ENCODE measurements around the gene CTPS1. TPM values are rescaled to one million over a fixed set of nuclear protein-coding genes. Genes with fewer than 3 reads are reported as not detected.

Gene CTPS1
- total RNA-seq, 1 experiment from 2014 or later = 166 TPM

GRCh38 chr1:40936931-40937339, 42.6 kb upstream of the CTPS1 start:
- in situ Hi-C loops (cut with HindIII; ENCODE audit: low pct_unique_long_range_greater_than_20kb, low sequenced_read_pairs) = no loop called here
- BruUV-seq (replicated peaks) = no TSS peak
- no peak for ATAC-seq
- DNase-seq (ENCODE audit: low read depth, low spot score) = no peak
- Histone ChIP-seq H3K36me3 (ENCODE audit: control insufficient read depth, insufficient read depth, low read length) (no peaks in the 10 kb centered on the region), H3K4me1 (ENCODE audit: control insufficient read depth, insufficient read depth, low read length) (peaks cover 4% of the 10 kb centered on the region; the same call in 1 of the 2 replicates), H3K4me3 (ENCODE audit: low read depth in 2 of 2, low read length in 2 of 2) (no peak overlapping the region), H3K27ac (ENCODE audit: low read length) (peak overlapping the region; percentile 32; the same call in 1 of the 2 replicates), H3K27me3 (ENCODE audit: control insufficient read depth, insufficient read depth, low read length) (no peaks in the 10 kb centered on the region), H3K9me3 (ENCODE audit: control insufficient read depth, insufficient read depth, low read depth, low read length) (no peaks in the 10 kb centered on the region)
- ChIA-PET POLR2A (no interaction called here), CTCF (no interaction called here)
- TF ChIP-seq SIN3A (IDR thresholded peaks at IDR 0.05; ENCODE audit: borderline replicate concordance, insufficient read depth, low read depth, low read length) (no peak), TCF7L2 (IDR thresholded peaks at IDR 0.05; ENCODE audit: low read depth, low read length) (no peak), CTCF (IDR thresholded peaks at IDR 0.05) (no peak), POLR2AphosphoS5 (IDR thresholded peaks at IDR 0.05; ENCODE audit: low read depth, low read length) (no peak)
- intact Hi-C loops (cut with micrococcal nuclease; ENCODE audit: unreplicated experiment) = no loop called here

GRCh38 chr1:40938393-40938792, 41.1 kb upstream of the CTPS1 start:
- intact Hi-C loops (cut with micrococcal nuclease; ENCODE audit: unreplicated experiment) = no loop called here
- ATAC-seq = no peak
- Histone ChIP-seq H3K4me3 (ENCODE audit: low read depth in 2 of 2, low read length in 2 of 2) (no peak overlapping the region), H3K27ac (ENCODE audit: low read length) (peak overlapping the region; percentile 5; the same call in 1 of the 2 replicates), H3K4me1 (ENCODE audit: control insufficient read depth, insufficient read depth, low read length) (no peaks in the 10 kb centered on the region), H3K9me3 (ENCODE audit: control insufficient read depth, insufficient read depth, low read depth, low read length) (no peaks in the 10 kb centered on the region), H3K27me3 (ENCODE audit: control insufficient read depth, insufficient read depth, low read length) (no peaks in the 10 kb centered on the region), H3K36me3 (ENCODE audit: control insufficient read depth, insufficient read depth, low read length) (no peaks in the 10 kb centered on the region)
- no peak for TF ChIP-seq SIN3A (IDR thresholded peaks at IDR 0.05; ENCODE audit: borderline replicate concordance, insufficient read depth, low read depth, low read length)
- no TSS peak for BruUV-seq (replicated peaks)
- ChIA-PET POLR2A (no interaction called here), CTCF (no interaction called here)
- in situ Hi-C loops (cut with HindIII; ENCODE audit: low pct_unique_long_range_greater_than_20kb, low sequenced_read_pairs) = no loop called here
- no peak for DNase-seq (ENCODE audit: low read depth, low spot score)

- ATAC-seq (no peak), DNase-seq (ENCODE audit: low read depth, low spot score) (no peak)
- no peak overlapping the region for H3K4me3 ChIP-seq (ENCODE audit: low read depth in 2 of 2, low read length in 2 of 2)
- intact Hi-C loops (cut with micrococcal nuclease; ENCODE audit: unreplicated experiment) = no loop called here
- TF ChIP-seq TCF7L2 (IDR thresholded peaks at IDR 0.05; ENCODE audit: low read depth, low read length) (no peak), CTCF (IDR thresholded peaks at IDR 0.05) (no peak), REST (IDR thresholded peaks at IDR 0.05; ENCODE audit: insufficient read depth in 1 of 2, low read depth in 2 of 2, low read length in 1 of 2) (no peak), POLR2AphosphoS5 (IDR thresholded peaks at IDR 0.05; ENCODE audit: low read depth, low read length) (no peak), SIN3A (IDR thresholded peaks at IDR 0.05; ENCODE audit: borderline replicate concordance, insufficient read depth, low read depth, low read length) (no peak)
- H3K4me1 ChIP-seq (ENCODE audit: control insufficient read depth, insufficient read depth, low read length) = 0 out of 2 replicates have a peak, but pooled peaks cover 4% of the 10 kb centered on the region
- no peaks in the 10 kb centered on the region for H3K9me3 ChIP-seq (ENCODE audit: control insufficient read depth, insufficient read depth, low read depth, low read length)
- no peaks in the 10 kb centered on the region for H3K36me3 ChIP-seq (ENCODE audit: control insufficient read depth, insufficient read depth, low read length)
- ChIA-PET POLR2A (interaction anchor here (0.6 to 0.7 kb wide), 3 partner anchors 8 to 95 kb away, joined by 3 to 10 read pairs (median 7); no protein-coding TSS in a partner anchor), CTCF (no interaction called here)
- BruUV-seq (replicated peaks) = no TSS peak
- H3K27me3 ChIP-seq (ENCODE audit: control insufficient read depth, insufficient read depth, low read length) = no peaks in the 10 kb centered on the region
- H3K27ac ChIP-seq (ENCODE audit: low read length) = peak overlapping the region; percentile 10; the same call in 1 of the 2 replicates
- in situ Hi-C loops (cut with HindIII; ENCODE audit: low pct_unique_long_range_greater_than_20kb, low sequenced_read_pairs) = no loop called here
Measured at GRCh38 chr1:40939320-40940059, 40.0 kb upstream of the CTPS1 start.

Measured in Panc1 (cell line).